ENCODE results near the gene JARID2. TPM values are rescaled to one million over a fixed set of nuclear protein-coding genes. Genes with fewer than 3 reads are reported as not detected.

Gene JARID2
- total and polyA plus RNA-seq, 8 donors: 2.4 to 42.6 (median 11.5) TPM

GRCh38 chr6:15387118-15387517 lies 141.2 kb downstream of the JARID2 start:
- H3K27ac ChIP-seq: no peak overlapping the region
- H3K9me3 ChIP-seq: no peaks in the 10 kb centered on the region
- DNase-seq: no peak
- WGBS, 5 donors: 58 to 96% (median 86%) methylated on average over 5 of the region's 5 CpGs
- peaks cover 22 to 71% (median 46%) of the 10 kb centered on the region in 4 donors for H3K4me1 ChIP-seq
- H3K36me3 ChIP-seq: no peaks in the 10 kb centered on the region
- no peak for TF ChIP-seq CTCF (IDR thresholded peaks at IDR 0.05)
- TF ChIP-seq EP300 (IDR thresholded peaks at IDR 0.05): no peak
- TF ChIP-seq POLR2A (IDR thresholded peaks at IDR 0.05): no peak
- no peak for TF ChIP-seq POLR2AphosphoS5 (IDR thresholded peaks at IDR 0.05)
- intact Hi-C loops (cut with DNase I; ENCODE audit: low total_unique reads): no loop called here
- H3K4me3 ChIP-seq: no peak overlapping the region
- no peaks in the 10 kb centered on the region for H3K27me3 ChIP-seq

- 93 to 98% (median 95%) methylated on average over 6 of the region's 6 CpGs for WGBS, 5 donors
- H3K9me3 ChIP-seq: no peaks in the 10 kb centered on the region
- no peak overlapping the region for H3K4me3 ChIP-seq
- peak overlapping the region in 2 of 5 donors; percentile 8 to 62 for H3K27ac ChIP-seq
- intact Hi-C loops (cut with DNase I; ENCODE audit: low total_unique reads): no loop called here
- H3K27me3 ChIP-seq: no peaks in the 10 kb centered on the region
- H3K36me3 ChIP-seq: no peaks in the 10 kb centered on the region
- H3K4me1 ChIP-seq: peaks cover 22 to 76% (median 46%) of the 10 kb centered on the region in 4 donors
- TF ChIP-seq EP300 (IDR thresholded peaks at IDR 0.05) (no peak), POLR2AphosphoS5 (IDR thresholded peaks at IDR 0.05) (no peak), POLR2A (IDR thresholded peaks at IDR 0.05) (no peak), CTCF (IDR thresholded peaks at IDR 0.05) (no peak)
- DNase-seq: peak in 1 of 2 donors; percentile 44
Observed at GRCh38 chr6:15389084-15389764, 143.4 kb downstream of the JARID2 start.

GRCh38 chr6:15389765-15390723 lies 144.2 kb downstream of the JARID2 start:
- WGBS, 5 donors: 46 to 62% (median 54%) methylated on average over 8 to 14 of the region's 14 CpGs
- Histone ChIP-seq H3K27ac (peak overlapping the region in 2 of 5 donors; percentile 8 to 62), H3K36me3 (no peaks in the 10 kb centered on the region), H3K27me3 (no peaks in the 10 kb centered on the region), H3K9me3 (no peaks in the 10 kb centered on the region), H3K4me1 (peaks cover 21 to 68% (median 39%) of the 10 kb centered on the region in 4 donors), H3K4me3 (no peak overlapping the region)
- TF ChIP-seq EP300 (IDR thresholded peaks at IDR 0.05): no peak
- TF ChIP-seq CTCF (IDR thresholded peaks at IDR 0.05): peak in 4 of 7 experiments; percentile 34 to 53 (median 38)
- peak in 1 of 2 donors; percentile 82 for DNase-seq
- intact Hi-C loops (cut with DNase I; ENCODE audit: low total_unique reads): no loop called here

GRCh38 chr6:15391500-15391899 lies 145.6 kb downstream of the JARID2 start:
- 33 to 46% (median 40%) methylated on average over 1 of the region's 1 CpG for WGBS, 5 donors
- Histone ChIP-seq H3K27me3 (no peaks in the 10 kb centered on the region), H3K4me1 (peaks cover 22 to 59% (median 35%) of the 10 kb centered on the region in 4 donors), H3K27ac (no peak overlapping the region), H3K4me3 (no peak overlapping the region), H3K36me3 (no peaks in the 10 kb centered on the region), H3K9me3 (no peaks in the 10 kb centered on the region)
- no peak for DNase-seq
- intact Hi-C loops (cut with DNase I; ENCODE audit: low total_unique reads): no loop called here
- TF ChIP-seq POLR2A (IDR thresholded peaks at IDR 0.05) (no peak), EP300 (IDR thresholded peaks at IDR 0.05) (no peak), CTCF (IDR thresholded peaks at IDR 0.05) (no peak), POLR2AphosphoS5 (IDR thresholded peaks at IDR 0.05) (no peak)
